SU-DHL-6 (cell line): ENCODE data around the gene GPAM.
"Not testable (repeated sequence)": the region's sequence is repeated elsewhere in the genome, so short reads cannot be mapped to it uniquely, and the experiment has no call there.

ENCODE experiments used
- H2AFZ ChIP-seq: fragments of 200-600 bp; sonication (generic); 2 replicates; pipeline ENCODE4 v1.6.1; 2014; ENCODE audit warnings: low read depth, mild to moderate bottlenecking, moderate library complexity, mixed read lengths, antibody characterized with exemption, low read length; ENCODE audit not compliant: severe bottlenecking
- H3F3A ChIP-seq: fragments of 200-600 bp; shearing (Covaris generic); 2 replicates; pipeline ENCODE4 v1.6.0; 2016; ENCODE audit warnings: antibody characterized with exemption, mild to moderate bottlenecking; ENCODE audit not compliant: insufficient read depth
- H3K27ac ChIP-seq: fragments of 200-600 bp; sonication (generic); 2 replicates; pipeline ENCODE4 v1.5.1; 2016; ENCODE audit warnings: low read depth, mild to moderate bottlenecking, low read length, moderate library complexity, mixed read lengths
- H3K27me3 ChIP-seq: fragments of 200-600 bp; sonication (generic), shearing (Covaris generic); 2 replicates; pipeline ENCODE4 v1.6.0; 2014; ENCODE audit warnings: mild to moderate bottlenecking, low read length
- H3K36me3 ChIP-seq: fragments of 200-600 bp; sonication (generic); 2 replicates; pipeline ENCODE4 v1.6.1; 2014; ENCODE audit warnings: mild to moderate bottlenecking, low read length, mixed read lengths
- H3K4me2 ChIP-seq: fragments of 300-600, 200-600 bp; shearing (Covaris generic), sonication (generic); 2 replicates; pipeline ENCODE4 v1.6.0; 2014; ENCODE audit warnings: low read length, low read depth, mild to moderate bottlenecking; ENCODE audit not compliant: poor library complexity, severe bottlenecking
- H3K4me3 ChIP-seq: fragments of 200-600 bp; sonication (generic); 2 replicates; pipeline ENCODE4 v1.5.1; 2014; ENCODE audit warnings: antibody characterized with exemption, low read length, mild to moderate bottlenecking, mixed read lengths; ENCODE audit not compliant: insufficient read depth, poor library complexity, severe bottlenecking
- H3K79me2 ChIP-seq: fragments of 200-600 bp; sonication (generic); 2 replicates; pipeline ENCODE4 v1.6.1; 2014; ENCODE audit warnings: mild to moderate bottlenecking, low read length, moderate library complexity; ENCODE audit not compliant: insufficient read depth
- H3K9ac ChIP-seq: fragments of 200-600 bp; sonication (generic); 2 replicates; pipeline ENCODE4 v1.7.0; 2014; ENCODE audit warnings: mild to moderate bottlenecking, low read length
- H3K9me2 ChIP-seq: fragments of 200-600 bp; sonication (generic); replicated peaks from 2 replicates; pipeline ENCODE4 v1.6.1; 2014; ENCODE audit warnings: low read length; ENCODE audit not compliant: insufficient read depth
- H3K9me3 ChIP-seq: fragments of 200-600 bp; sonication (generic); 2 replicates; pipeline ENCODE4 v1.6.1; 2014; ENCODE audit warnings: low read length, mixed read lengths; ENCODE audit not compliant: insufficient read depth
- H4K20me1 ChIP-seq: fragments of 200-600 bp; sonication (generic); 2 replicates; pipeline ENCODE4 v1.6.1; 2014; ENCODE audit warnings: low read depth, mild to moderate bottlenecking, antibody characterized with exemption, low read length, moderate library complexity, mixed read lengths
- CTCF ChIP-seq: fragments of 200-600 bp; sonication (generic); IDR thresholded peaks from one replicate; pipeline ENCODE4 v1.5.1; 2017; ENCODE audit warnings: antibody characterized with exemption, mild to moderate bottlenecking, low read length, moderate library complexity; ENCODE audit not compliant: insufficient read depth, poor library complexity, severe bottlenecking
- EZH2phosphoT487 ChIP-seq: fragments of 200-600 bp; sonication (generic), shearing (Covaris generic); conservative IDR thresholded peaks from 2 replicates; pipeline ENCODE4 v1.6.1; 2018; ENCODE audit warnings: mild to moderate bottlenecking, antibody characterized with exemption, low read length, moderate library complexity, mixed read lengths

The GPAM gene

DNA sequence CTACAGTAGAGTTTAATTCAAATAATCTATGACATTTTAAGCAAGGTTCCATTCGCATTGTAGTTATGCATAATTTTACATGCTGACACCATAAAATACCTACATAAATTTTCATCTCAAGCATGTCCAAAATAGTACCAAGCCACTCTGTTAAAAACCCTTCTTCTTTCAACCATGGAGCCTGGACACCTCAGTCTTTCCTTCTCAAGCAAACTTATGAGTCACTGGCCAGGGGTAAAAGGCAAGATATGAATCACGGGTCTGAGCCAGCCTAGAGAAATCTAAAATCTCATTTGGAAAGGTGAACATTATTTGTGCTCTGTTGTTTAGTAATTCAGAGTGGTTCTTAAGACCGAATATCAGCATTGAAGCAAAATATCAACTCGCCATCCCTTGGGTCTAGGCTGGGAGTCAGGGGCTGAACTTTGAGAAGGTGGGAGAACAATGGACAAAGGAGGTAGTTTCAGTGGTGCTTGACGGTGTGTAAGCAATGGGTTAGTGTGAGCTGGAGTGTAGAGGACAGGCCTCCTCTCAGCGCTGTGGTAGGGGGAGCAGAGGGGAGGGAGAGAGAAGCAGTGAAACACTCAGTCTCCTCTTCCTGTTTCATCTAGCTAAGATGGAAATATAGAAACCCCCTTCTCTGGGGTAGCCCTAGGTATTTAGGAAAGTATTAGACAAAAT lies 19.1 kb upstream of the GPAM start:
- Histone ChIP-seq H3K79me2 (no peaks in the 10 kb centered on the region), H3K9me2 (no peaks in the 10 kb centered on the region; the same call in 1 of the 2 replicates), H3K27ac (no peak overlapping the region), H3K9ac (no peak overlapping the region), H3K9me3 (no peaks in the 10 kb centered on the region), H3K4me2 (no peak overlapping the region), H4K20me1 (no peaks in the 10 kb centered on the region), H3F3A (no peaks in the 10 kb centered on the region), H2AFZ (no peak overlapping the region), H3K27me3 (no peaks in the 10 kb centered on the region), H3K36me3 (no peaks in the 10 kb centered on the region), H3K4me3 (no peak overlapping the region)
- TF ChIP-seq EZH2phosphoT487 (no peak), CTCF (no peak)

- TF ChIP-seq CTCF (no peak), EZH2phosphoT487 (no peak)
- no peaks in the 10 kb centered on the region for H3K36me3 ChIP-seq
- H3F3A ChIP-seq: no peaks in the 10 kb centered on the region
- no peaks in the 10 kb centered on the region for H3K27me3 ChIP-seq
- no peak overlapping the region for H2AFZ ChIP-seq
- H3K79me2 ChIP-seq: no peaks in the 10 kb centered on the region
- no peak overlapping the region for H3K27ac ChIP-seq
- H3K9me2 ChIP-seq: no peaks in the 10 kb centered on the region; the same call in 1 of the 2 replicates
- H3K4me3 ChIP-seq: no peak overlapping the region
- no peak overlapping the region for H3K4me2 ChIP-seq
- no peak overlapping the region for H3K9ac ChIP-seq
- H3K9me3 ChIP-seq: no peaks in the 10 kb centered on the region
- no peaks in the 10 kb centered on the region for H4K20me1 ChIP-seq
Measured at GRCh38 chr10:112202076-112202475, 18.5 kb upstream of the GPAM start.

DNA sequence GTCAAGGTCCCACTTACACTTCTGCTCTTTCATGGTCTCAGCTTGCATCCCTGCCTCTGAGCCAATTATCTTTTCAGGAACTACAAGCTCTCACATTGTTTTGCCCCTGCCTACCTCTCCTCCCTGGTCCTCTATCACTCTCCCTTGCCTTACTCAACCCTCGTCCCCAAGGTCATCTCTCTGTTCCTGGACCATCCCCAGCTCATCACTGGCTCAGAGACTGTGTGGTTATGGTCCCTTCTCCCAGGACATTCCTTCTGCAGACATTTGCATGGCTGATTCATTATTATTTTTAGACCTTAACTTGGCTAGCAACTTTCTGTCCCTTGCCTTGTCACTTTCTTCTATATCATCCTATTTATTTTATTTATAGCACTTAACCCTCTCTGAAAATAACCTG lies 17.8 kb upstream of the GPAM start:
- Histone ChIP-seq H3K9me3 (no peaks in the 10 kb centered on the region), H3F3A (no peaks in the 10 kb centered on the region), H3K9ac (no peak overlapping the region), H3K79me2 (no peaks in the 10 kb centered on the region), H3K27ac (no peak overlapping the region), H4K20me1 (no peaks in the 10 kb centered on the region), H3K27me3 (no peaks in the 10 kb centered on the region), H3K4me3 (no peak overlapping the region), H2AFZ (no peak overlapping the region), H3K4me2 (no peak overlapping the region), H3K36me3 (no peaks in the 10 kb centered on the region), H3K9me2 (no peaks in the 10 kb centered on the region; the same call in 1 of the 2 replicates)
- no peak for TF ChIP-seq EZH2phosphoT487

GRCh38 chr10:112200259-112200658 lies 16.7 kb upstream of the GPAM start:
- H3K4me3 ChIP-seq, H3K27ac ChIP-seq, H3K79me2 ChIP-seq, H3K36me3 ChIP-seq, H3K9me2 ChIP-seq, H2AFZ ChIP-seq, H3K27me3 ChIP-seq, H3F3A ChIP-seq, H3K4me2 ChIP-seq, H3K9me3 ChIP-seq, H3K9ac ChIP-seq, H4K20me1 ChIP-seq: not testable (repeated sequence)

- H3K27me3 ChIP-seq, H2AFZ ChIP-seq, H3K9me2 ChIP-seq, H4K20me1 ChIP-seq, H3K79me2 ChIP-seq, H3K9ac ChIP-seq, H3K36me3 ChIP-seq, H3K27ac ChIP-seq, H3F3A ChIP-seq, H3K9me3 ChIP-seq, H3K4me3 ChIP-seq, H3K4me2 ChIP-seq: not testable (repeated sequence)
Measured at GRCh38 chr10:112197662-112198061, 14.1 kb upstream of the GPAM start.
